C4-2B (cell line): ENCODE data around the gene CLPTM1.
A peak's percentile ranks its signal among the peaks of the same experiment; 100 is the strongest.
"Not testable (repeated sequence)": the region's sequence is repeated elsewhere in the genome, so short reads cannot be mapped to it uniquely, and the experiment has no call there.

ENCODE experiments used
- H3K27ac ChIP-seq: fragments of 450-650 bp; 2 replicates; pipeline ENCODE4 v1.5.1; 2017
- ZFX ChIP-seq: fragments of 450-650 bp; IDR thresholded peaks from 2 replicates; pipeline ENCODE4 v1.6.1; 2017
- TF ChIP-seq, protein P1 (sequence below): fragments of 450-650 bp; conservative IDR thresholded peaks from 2 replicates; pipeline ENCODE4 v1.5.1; 2017; ENCODE audit warnings: mild to moderate bottlenecking

The CLPTM1 gene

DNA sequence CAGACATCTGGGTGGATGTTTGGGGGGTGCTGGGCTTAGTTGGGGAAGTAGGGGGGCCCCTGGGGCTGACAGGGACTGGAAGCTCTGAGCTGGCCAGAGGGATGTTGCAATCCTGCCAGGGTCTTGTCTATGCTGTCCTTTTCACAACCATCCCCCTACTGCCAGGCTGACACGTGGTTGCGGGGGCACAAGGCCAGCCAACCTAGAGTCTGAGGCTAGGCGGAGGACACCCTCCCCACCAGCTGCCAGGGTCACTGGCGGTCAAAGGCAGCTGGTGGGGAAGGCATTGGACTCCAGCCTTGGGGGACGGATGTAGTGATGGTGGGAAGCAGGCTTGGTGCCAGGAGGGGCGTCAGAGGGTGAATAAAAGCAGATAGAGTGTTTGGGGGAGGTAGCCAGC is 42.3 kb upstream of the CLPTM1 start:
- no peak overlapping the region for H3K27ac ChIP-seq
- no peak for TF ChIP-seq ZFX
- TF ChIP-seq, protein P1, sequence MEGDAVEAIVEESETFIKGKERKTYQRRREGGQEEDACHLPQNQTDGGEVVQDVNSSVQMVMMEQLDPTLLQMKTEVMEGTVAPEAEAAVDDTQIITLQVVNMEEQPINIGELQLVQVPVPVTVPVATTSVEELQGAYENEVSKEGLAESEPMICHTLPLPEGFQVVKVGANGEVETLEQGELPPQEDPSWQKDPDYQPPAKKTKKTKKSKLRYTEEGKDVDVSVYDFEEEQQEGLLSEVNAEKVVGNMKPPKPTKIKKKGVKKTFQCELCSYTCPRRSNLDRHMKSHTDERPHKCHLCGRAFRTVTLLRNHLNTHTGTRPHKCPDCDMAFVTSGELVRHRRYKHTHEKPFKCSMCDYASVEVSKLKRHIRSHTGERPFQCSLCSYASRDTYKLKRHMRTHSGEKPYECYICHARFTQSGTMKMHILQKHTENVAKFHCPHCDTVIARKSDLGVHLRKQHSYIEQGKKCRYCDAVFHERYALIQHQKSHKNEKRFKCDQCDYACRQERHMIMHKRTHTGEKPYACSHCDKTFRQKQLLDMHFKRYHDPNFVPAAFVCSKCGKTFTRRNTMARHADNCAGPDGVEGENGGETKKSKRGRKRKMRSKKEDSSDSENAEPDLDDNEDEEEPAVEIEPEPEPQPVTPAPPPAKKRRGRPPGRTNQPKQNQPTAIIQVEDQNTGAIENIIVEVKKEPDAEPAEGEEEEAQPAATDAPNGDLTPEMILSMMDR = no peak

DNA sequence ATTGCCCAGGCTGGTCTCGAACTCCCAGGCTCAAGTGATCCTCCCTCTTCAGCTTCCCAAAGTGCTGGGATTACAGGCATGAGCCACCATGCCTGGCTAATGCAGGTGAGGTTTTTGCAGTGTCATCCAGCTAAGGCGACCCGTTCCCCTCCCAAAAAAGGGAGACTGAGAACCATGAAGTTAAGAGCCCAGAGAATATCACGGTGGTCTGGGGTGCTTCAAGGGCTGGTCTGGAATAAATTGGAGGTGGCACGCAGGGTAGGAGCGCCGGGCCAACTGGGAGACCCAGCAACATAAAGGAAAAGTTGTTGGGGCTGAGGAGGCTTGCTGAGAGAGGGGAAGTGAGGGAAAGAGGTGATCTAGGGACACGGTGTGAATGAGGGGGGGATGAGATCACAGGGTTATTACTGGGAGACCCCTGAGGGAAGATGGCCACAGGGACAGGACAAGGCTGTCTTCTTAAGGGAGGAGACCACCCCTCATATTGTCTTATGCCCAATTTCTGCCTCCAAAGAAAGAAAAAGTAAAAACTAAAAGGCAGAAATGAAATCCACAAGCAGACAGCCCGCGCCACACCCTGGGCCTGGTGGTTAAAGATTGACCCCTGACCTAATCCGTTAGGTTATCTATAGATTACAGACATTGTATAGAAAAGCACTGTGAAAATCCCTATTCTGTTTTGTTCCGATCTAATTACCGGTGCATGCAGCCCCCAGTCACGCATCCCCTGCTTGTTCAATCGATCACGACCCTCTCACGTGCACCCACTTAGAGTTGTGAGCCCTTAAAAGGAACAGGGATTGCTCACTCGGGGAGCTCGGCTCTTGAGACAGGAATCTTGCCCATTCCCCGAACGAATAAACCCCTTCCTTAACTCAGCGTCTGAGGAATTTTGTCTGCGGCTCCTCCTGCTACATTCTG is 41.4 kb upstream of the CLPTM1 start:
- H3K27ac ChIP-seq = not testable (repeated sequence)

DNA sequence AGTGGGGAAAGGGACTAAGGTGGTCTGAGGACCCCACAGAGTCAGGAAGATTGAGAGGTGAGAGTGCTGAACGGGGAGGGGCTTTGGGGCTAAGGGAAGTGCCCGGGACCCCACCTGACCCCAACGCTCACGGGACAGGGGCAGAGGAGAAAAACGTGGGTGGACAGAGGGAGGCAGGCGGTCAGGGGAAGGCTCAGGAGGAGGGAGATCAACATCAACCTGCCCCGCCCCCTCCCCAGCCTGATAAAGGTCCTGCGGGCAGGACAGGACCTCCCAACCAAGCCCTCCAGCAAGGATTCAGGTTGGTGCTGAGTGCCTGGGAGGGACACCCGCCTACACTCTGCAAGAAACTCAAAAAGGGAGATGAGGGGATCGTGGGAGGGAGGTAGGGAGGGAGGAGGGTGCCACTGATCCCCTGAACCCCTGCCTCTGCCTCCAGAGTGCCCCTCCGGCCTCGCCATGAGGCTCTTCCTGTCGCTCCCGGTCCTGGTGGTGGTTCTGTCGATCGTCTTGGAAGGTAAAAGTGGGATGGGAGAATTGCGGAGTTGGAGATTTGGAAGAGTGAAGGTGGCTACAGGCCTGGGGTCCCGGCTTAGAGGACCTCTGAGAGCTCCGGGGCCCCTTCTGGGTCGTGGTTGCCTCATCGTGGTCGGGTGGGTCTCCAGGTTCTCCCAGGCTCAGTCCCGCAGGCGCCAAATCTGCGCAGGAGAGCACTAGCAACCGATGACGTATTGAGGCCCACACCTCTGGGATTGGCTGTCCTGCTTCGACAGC is 40.6 kb upstream of the CLPTM1 start, which contains the start of gene APOC1:
Gene APOC1 (plus strand): TSS at position 176 of the 774 bp plus-strand sequence. CDS start 284 bp downstream, at position 460.
- peak within 1 kb of the TSS; percentile 57 for H3K27ac ChIP-seq

DNA sequence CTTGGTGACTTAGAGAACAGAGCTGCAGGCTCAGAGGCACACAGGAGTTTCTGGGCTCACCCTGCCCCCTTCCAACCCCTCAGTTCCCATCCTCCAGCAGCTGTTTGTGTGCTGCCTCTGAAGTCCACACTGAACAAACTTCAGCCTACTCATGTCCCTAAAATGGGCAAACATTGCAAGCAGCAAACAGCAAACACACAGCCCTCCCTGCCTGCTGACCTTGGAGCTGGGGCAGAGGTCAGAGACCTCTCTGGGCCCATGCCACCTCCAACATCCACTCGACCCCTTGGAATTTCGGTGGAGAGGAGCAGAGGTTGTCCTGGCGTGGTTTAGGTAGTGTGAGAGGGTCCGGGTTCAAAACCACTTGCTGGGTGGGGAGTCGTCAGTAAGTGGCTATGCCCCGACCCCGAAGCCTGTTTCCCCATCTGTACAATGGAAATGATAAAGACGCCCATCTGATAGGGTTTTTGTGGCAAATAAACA is 30.9 kb upstream of the CLPTM1 start:
- no peak overlapping the region for H3K27ac ChIP-seq
- TF ChIP-seq, protein P1 = no peak
- no peak for TF ChIP-seq ZFX

DNA sequence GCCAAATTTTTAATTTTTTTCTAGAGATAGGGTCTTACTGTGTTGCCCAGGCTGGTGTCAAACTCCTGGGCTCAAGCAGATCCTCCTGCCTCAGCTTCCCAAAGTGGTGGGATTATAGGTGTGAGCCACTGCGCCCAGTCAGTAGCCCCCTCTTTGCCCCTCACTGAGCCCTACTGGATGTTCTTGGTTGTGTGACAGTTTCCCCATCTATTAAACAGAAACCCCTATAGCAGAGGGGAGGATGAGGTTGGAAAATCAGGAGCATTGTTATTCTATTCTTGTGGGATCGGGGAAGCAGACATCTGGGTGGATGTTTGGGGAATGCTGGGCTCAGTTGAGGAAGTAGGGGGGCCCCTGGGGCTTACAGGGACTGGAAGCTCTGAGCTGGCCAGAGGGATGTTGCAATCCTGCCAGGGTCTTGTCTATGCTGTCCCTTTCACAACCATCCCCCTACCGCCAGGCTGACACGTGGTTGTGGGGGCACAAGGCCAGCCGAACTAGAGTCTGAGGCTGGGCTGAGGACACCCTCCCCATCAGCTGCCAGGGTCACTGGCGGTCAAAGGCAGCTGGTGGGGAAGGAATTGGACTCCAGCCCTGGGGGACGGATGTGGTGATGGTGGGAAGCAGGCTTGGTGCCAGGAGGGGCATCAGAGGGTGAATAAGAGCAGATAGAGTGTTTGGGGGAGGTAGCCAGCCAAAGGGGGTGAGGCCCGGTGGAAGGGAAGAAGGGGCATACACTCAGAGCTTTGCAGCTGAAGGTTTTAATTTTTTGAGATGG is 29.9 kb upstream of the CLPTM1 start:
- H3K27ac ChIP-seq = no peak overlapping the region
- TF ChIP-seq, protein P1 = no peak
- TF ChIP-seq ZFX = no peak

DNA sequence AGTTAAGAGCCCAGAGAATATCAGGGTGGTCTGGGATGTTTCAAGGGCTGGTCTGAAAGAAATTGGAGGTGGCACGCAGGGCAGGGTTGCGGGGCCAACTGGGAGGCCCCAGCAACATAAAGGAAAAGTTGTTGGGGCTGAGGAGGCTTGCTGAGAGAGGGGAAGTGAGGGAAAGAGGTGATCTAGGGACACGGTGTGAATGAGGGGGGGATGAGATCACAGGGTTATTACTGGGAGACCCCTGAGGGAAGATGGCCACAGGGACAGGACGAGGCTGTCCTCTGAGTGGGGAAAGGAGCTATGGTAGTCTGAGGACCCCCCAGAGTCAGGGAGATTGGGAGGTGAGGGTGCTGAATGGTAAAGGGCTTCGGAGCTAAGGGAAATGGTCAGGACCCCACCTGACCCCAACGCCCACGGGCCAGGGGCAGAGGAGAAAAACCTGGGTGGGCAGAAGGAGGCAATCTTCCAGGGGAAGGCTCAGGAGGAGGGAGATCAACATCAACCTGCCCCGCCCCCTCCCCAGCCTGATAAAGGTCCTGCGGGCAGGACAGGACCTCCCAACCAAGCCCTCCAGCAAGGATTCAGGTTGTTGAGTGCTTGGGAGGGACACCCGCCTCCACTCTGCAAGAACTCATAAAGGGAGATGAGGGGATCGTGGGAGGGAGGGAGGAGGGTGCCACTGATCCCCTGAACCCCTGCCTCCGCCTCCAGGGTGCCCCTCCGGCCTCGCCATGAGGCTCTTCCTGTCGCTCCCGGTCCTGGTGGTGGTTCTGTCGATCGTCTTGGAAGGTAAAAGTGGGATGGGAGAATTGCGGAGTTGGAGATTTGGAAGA is 28.7 kb upstream of the CLPTM1 start:
- H3K27ac ChIP-seq = not testable (repeated sequence)

DNA sequence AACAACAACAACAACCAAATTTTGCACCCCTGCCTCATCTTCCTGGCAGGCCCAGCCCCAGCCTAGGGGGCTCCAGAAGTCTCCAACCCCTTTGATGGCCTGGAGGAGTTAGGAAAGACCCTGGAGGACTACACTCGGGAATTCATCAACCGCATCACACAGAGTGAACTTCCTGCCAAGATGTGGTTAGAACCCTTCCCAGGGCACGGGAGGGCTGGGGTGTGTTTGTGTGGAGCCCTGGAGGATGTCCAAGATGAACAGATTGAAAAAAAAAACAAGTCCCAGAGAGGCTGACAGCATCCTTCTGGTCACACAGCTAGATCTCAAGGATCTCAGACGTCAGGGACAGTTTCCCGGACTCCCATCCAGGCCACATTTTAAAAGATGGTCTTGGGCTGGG is 27.4 kb upstream of the CLPTM1 start:
- no peak overlapping the region for H3K27ac ChIP-seq
- TF ChIP-seq ZFX = no peak
- TF ChIP-seq, protein P1 = no peak

DNA sequence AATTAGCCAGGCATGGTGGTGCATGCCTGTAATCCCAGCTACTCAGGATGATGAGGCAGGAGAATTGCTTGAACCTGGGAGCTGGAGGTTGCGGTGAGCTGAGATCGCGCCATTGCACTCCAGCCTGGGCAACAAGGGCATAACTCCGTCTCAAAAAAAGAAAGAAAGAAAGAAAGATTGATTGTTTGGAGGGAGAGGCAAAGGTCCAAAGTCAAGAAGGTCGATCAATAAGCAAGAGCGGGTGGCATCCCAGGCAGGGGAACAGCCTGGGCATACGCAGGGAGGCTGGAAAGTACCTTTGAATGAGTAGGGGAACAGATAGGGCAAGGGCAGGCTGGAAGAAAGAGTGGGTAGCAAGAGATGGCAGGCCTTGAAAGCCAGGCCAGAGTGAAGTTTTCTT is 25.1 kb upstream of the CLPTM1 start:
- TF ChIP-seq, protein P1 = no peak
- no peak for TF ChIP-seq ZFX
- no peak overlapping the region for H3K27ac ChIP-seq
